Activated T-helper 9 cell treated with anti-CD3 and anti-CD28 coated beads, Interleukin-2, amount 50 U/mL, for 16 hours (primary cell): ENCODE measurements around the gene MTMR11.
"Not testable (repeated sequence)": the region's sequence is repeated elsewhere in the genome, so short reads cannot be mapped to it uniquely, and the experiment has no call there.

Experiments used
- DNase-seq: peaks from one replicate; pipeline ENCODE4 v3.0.0-alpha.2; 2020; ENCODE audit warnings: low read depth

The MTMR11 gene

GRCh38 chr1:149936170-149936991, at the start of gene MTMR11:
TSS of gene MTMR11 (minus strand) at chr1:149936879. CDS start at chr1:149936647, 232 bp downstream.
- no peak for DNase-seq

GRCh38 chr1:149979972-149980540, 43.4 kb upstream of the MTMR11 start:
- DNase-seq: no peak

- DNase-seq: no peak
Observed at GRCh38 chr1:149979245-149979971, 42.7 kb upstream of the MTMR11 start.

- no peak for DNase-seq
Observed at GRCh38 chr1:149978547-149979023, 41.9 kb upstream of the MTMR11 start.

GRCh38 chr1:149977345-149977744, 40.7 kb upstream of the MTMR11 start:
- DNase-seq: no peak

GRCh38 chr1:149972547-149972946, 35.9 kb upstream of the MTMR11 start:
- DNase-seq: no peak

- DNase-seq: no peak
Observed at GRCh38 chr1:149967646-149968045, 31.0 kb upstream of the MTMR11 start.

- DNase-seq: no peak
Observed at GRCh38 chr1:149967041-149967440, 30.4 kb upstream of the MTMR11 start.

- no peak for DNase-seq
Observed at GRCh38 chr1:149966405-149966804, 29.7 kb upstream of the MTMR11 start.

- DNase-seq: no peak
Observed at GRCh38 chr1:149965440-149965839, 28.8 kb upstream of the MTMR11 start.

- no peak for DNase-seq
Observed at GRCh38 chr1:149963358-149963757, 26.7 kb upstream of the MTMR11 start.

GRCh38 chr1:149962736-149963135, 26.1 kb upstream of the MTMR11 start:
- DNase-seq: no peak

- no peak for DNase-seq
Observed at GRCh38 chr1:149962039-149962647, 25.5 kb upstream of the MTMR11 start.

GRCh38 chr1:149957548-149957947, 20.9 kb upstream of the MTMR11 start:
- DNase-seq: not testable (repeated sequence)

GRCh38 chr1:149949911-149950310, 13.2 kb upstream of the MTMR11 start:
- DNase-seq: no peak

GRCh38 chr1:149945206-149945605, 8.5 kb upstream of the MTMR11 start:
- no peak for DNase-seq

GRCh38 chr1:149942885-149943284, 6.2 kb upstream of the MTMR11 start:
- no peak for DNase-seq

- no peak for DNase-seq
Observed at GRCh38 chr1:149942207-149942606, 5.5 kb upstream of the MTMR11 start.

GRCh38 chr1:149940427-149940826, 3.7 kb upstream of the MTMR11 start:
- no peak for DNase-seq

GRCh38 chr1:149938668-149939003, 2.0 kb upstream of the MTMR11 start:
- not testable (repeated sequence) for DNase-seq

- no peak for DNase-seq
Observed at GRCh38 chr1:149937759-149938158, 1.1 kb upstream of the MTMR11 start.

- no peak for DNase-seq
Observed at GRCh38 chr1:149936992-149937705, 470 bp upstream of the MTMR11 start.
